H1 (cell line): Measurements from ENCODE around the gene MLH3. TPM values are rescaled to one million over a fixed set of nuclear protein-coding genes. Genes with fewer than 3 reads are reported as not detected.
A peak's percentile ranks its signal among the peaks of the same experiment; 100 is the strongest.

Experiments
- CTCF ChIA-PET: fragments of 300-600 bp; sonication (Branson Sonifier 250); formaldehyde crosslinking; loops from one replicate; lab custom pipeline; 2021; ENCODE audit not compliant: partially characterized antibody; lab: Charles Lee
- POLR2A ChIA-PET: fragments of 300-600 bp; sonication (Branson Sonifier 250); formaldehyde crosslinking; loops from one replicate; lab custom pipeline; 2021; ENCODE audit warnings: inconsistent platforms; ENCODE audit not compliant: partially characterized antibody; lab: Charles Lee
- DNase-seq, 2 experiments: peaks; one replicate each; pipeline versions ENCODE4 v3.0.0 to v3.0.0-alpha.2; 2010 to 2022; ENCODE audit warnings: low spot score in 2 of 2, low read depth in 1 of 2, mixed read lengths in 1 of 2
- FAIRE-seq: peaks from 2 replicates; lab custom pipeline; 2011; peaks lifted over from hg19 to GRCh38; lab: Jason Lieb, UNC
- H2AFZ ChIP-seq: 2 replicates; pipeline ENCODE4 v1.8.1; 2012; ENCODE audit warnings: low read length, inconsistent platforms
- H2AK5ac ChIP-seq: 2 replicates; pipeline ENCODE4 v1.6.1; 2013; ENCODE audit warnings: low read depth, low read length
- H2BK120ac ChIP-seq: replicated peaks from 2 replicates; pipeline ENCODE3; 2013; ENCODE audit warnings: low read depth, low read length, inconsistent platforms
- H2BK12ac ChIP-seq: 2 replicates; pipeline ENCODE4 v1.6.1; 2013; ENCODE audit warnings: low read depth, low read length
- H2BK15ac ChIP-seq: 2 replicates; pipeline ENCODE4 v1.6.1; 2013; ENCODE audit warnings: low read length
- H2BK20ac ChIP-seq: 2 replicates; pipeline ENCODE4 v1.6.1; 2013; ENCODE audit warnings: low read length
- H2BK5ac ChIP-seq: 2 replicates; pipeline ENCODE4 v1.6.1; 2013; ENCODE audit warnings: low read depth, low read length
- H3K14ac ChIP-seq: 2 replicates; pipeline ENCODE4 v1.6.1; 2013; ENCODE audit warnings: inconsistent platforms; ENCODE audit not compliant: insufficient read length
- H3K18ac ChIP-seq: 2 replicates; pipeline ENCODE4 v1.6.1; 2013; ENCODE audit warnings: low read length; ENCODE audit errors: extremely low read depth
- H3K23ac ChIP-seq: 2 replicates; pipeline ENCODE4 v1.6.1; 2013; ENCODE audit warnings: inconsistent platforms; ENCODE audit not compliant: insufficient read length
- H3K23me2 ChIP-seq: 2 replicates; pipeline ENCODE4 v1.6.1; 2013; ENCODE audit warnings: low read depth, low read length
- H3K27ac ChIP-seq: 2 replicates; pipeline ENCODE4 v1.6.1; 2011; ENCODE audit warnings: low read depth, low read length, inconsistent platforms
- H3K27me3 ChIP-seq, 4 experiments: replicated peaks in 1 of 4; 1 replicate in 1 of 4; 2 replicates in 3 of 4; pipeline versions ENCODE4 v1.6.1 to v1.8.1; 2011 to 2013; ENCODE audit warnings: low read length in 3 of 4, mild to moderate bottlenecking in 3 of 4, inconsistent platforms in 2 of 4, mixed read lengths in 2 of 4, moderate library complexity in 1 of 4; ENCODE audit not compliant: control insufficient read depth in 3 of 4, insufficient read depth in 3 of 4; ENCODE audit errors: extremely low read depth in 1 of 4
- H3K36me3 ChIP-seq, 4 experiments: 2 replicates each; pipeline versions ENCODE4 v1.6.1 to v1.8.1; 2011 to 2013; ENCODE audit warnings: mild to moderate bottlenecking in 4 of 4, low read length in 3 of 4, moderate library complexity in 2 of 4, control low read depth in 1 of 4, inconsistent platforms in 1 of 4; ENCODE audit not compliant: insufficient read depth in 4 of 4, control insufficient read depth in 2 of 4
- H3K4ac ChIP-seq: replicated peaks from 2 replicates; pipeline ENCODE3; 2013; ENCODE audit warnings: low read length, low read depth, mixed read lengths, inconsistent platforms; ENCODE audit not compliant: insufficient read length
- H3K4me1 ChIP-seq, 4 experiments: replicated peaks in 1 of 4; 1 replicate in 1 of 4; 2 replicates in 3 of 4; pipeline versions ENCODE4 v1.6.1 to v1.8.1; 2011 to 2013; ENCODE audit warnings: low read length in 3 of 4, inconsistent platforms in 2 of 4, mixed read lengths in 1 of 4; ENCODE audit not compliant: insufficient read depth in 4 of 4, control insufficient read depth in 3 of 4
- H3K4me2 ChIP-seq, 2 experiments: 2 replicates each; pipeline versions ENCODE4 v1.6.1 to v1.8.1; 2011 to 2013; ENCODE audit warnings: low read depth in 2 of 2, low read length in 2 of 2, control low read depth in 1 of 2, inconsistent platforms in 1 of 2, mild to moderate bottlenecking in 1 of 2; ENCODE audit not compliant: insufficient read depth in 1 of 2
- H3K4me3 ChIP-seq, 4 experiments: fragments of 200-600, 300-600 bp in 1 of 4; sonication (generic), shearing (Covaris generic), sonication (Bioruptor Twin) in 1 of 4; 2 replicates each; pipeline versions ENCODE4 v1.5.1 to v1.8.1; 2011 to 2016; ENCODE audit warnings: low read length in 4 of 4, low read depth in 3 of 4, control low read depth in 2 of 4, inconsistent platforms in 2 of 4, mild to moderate bottlenecking in 2 of 4, mixed read lengths in 1 of 4, moderate library complexity in 1 of 4; ENCODE audit not compliant: insufficient read depth in 2 of 4; ENCODE audit errors: extremely low read depth in 1 of 4
- H3K56ac ChIP-seq: replicated peaks from 2 replicates; pipeline ENCODE3; 2013; ENCODE audit warnings: low read depth, mild to moderate bottlenecking, mixed read lengths, low read length, inconsistent platforms; ENCODE audit not compliant: insufficient read length
- H3K79me1 ChIP-seq: 2 replicates; pipeline ENCODE4 v1.6.1; 2013; ENCODE audit warnings: low read depth, low read length, control low read depth
- H3K79me2 ChIP-seq, 2 experiments: 2 replicates each; pipeline versions ENCODE4 v1.6.1 to v1.8.1; 2012 to 2013; ENCODE audit warnings: low read length in 2 of 2, mild to moderate bottlenecking in 2 of 2, inconsistent platforms in 1 of 2; ENCODE audit not compliant: insufficient read depth in 2 of 2, control insufficient read depth in 1 of 2
- H3K9ac ChIP-seq, 4 experiments: replicated peaks in 1 of 4; 1 replicate in 1 of 4; 2 replicates in 3 of 4; pipeline versions ENCODE4 v1.6.1 to v1.8.1; 2011 to 2013; ENCODE audit warnings: low read depth in 3 of 4, low read length in 3 of 4, control low read depth in 2 of 4, mild to moderate bottlenecking in 2 of 4, moderate library complexity in 2 of 4, inconsistent platforms in 1 of 4; ENCODE audit errors: extremely low read depth in 1 of 4
- H3K9me3 ChIP-seq, 2 experiments: 2 replicates each; pipeline versions ENCODE4 v1.6.1 to v1.8.1; 2012 to 2013; ENCODE audit warnings: mild to moderate bottlenecking in 2 of 2, moderate library complexity in 2 of 2, control low read depth in 1 of 2, inconsistent platforms in 1 of 2, low read depth in 1 of 2, low read length in 1 of 2, mixed read lengths in 1 of 2; ENCODE audit not compliant: insufficient read depth in 2 of 2
- H4K20me1 ChIP-seq, 2 experiments: replicated peaks in 1 of 2; 2 replicates each; pipeline versions ENCODE3 to v1.8.1; 2011 to 2013; ENCODE audit warnings: inconsistent platforms in 2 of 2, low read length in 2 of 2, mild to moderate bottlenecking in 1 of 2; ENCODE audit not compliant: insufficient read depth in 2 of 2, control insufficient read depth in 1 of 2
- H4K5ac ChIP-seq: 2 replicates; pipeline ENCODE4 v1.6.1; 2013; ENCODE audit warnings: low read length, low read depth, mixed read lengths, inconsistent platforms; ENCODE audit not compliant: insufficient read length
- H4K8ac ChIP-seq: 2 replicates; pipeline ENCODE4 v1.8.0; 2013; ENCODE audit warnings: mild to moderate bottlenecking, moderate library complexity, low read length, inconsistent platforms; ENCODE audit not compliant: insufficient read depth; ENCODE audit errors: extremely low read depth
- H4K91ac ChIP-seq: replicated peaks from 2 replicates; pipeline ENCODE3; 2013; ENCODE audit warnings: low read length, mixed read lengths, inconsistent platforms; ENCODE audit not compliant: insufficient read length
- ATF3 ChIP-seq: IDR thresholded peaks from 2 replicates; pipeline ENCODE4 v1.6.1; 2011; ENCODE audit warnings: low read depth, mild to moderate bottlenecking, low read length; ENCODE audit not compliant: insufficient read depth
- CHD2 ChIP-seq: IDR thresholded peaks from 2 replicates; pipeline ENCODE4 v1.6.1; 2012; ENCODE audit warnings: low read length, improper control_type of control experiment
- E2F6 ChIP-seq: IDR thresholded peaks from 2 replicates; pipeline ENCODE4 v1.6.1; 2012; ENCODE audit warnings: inconsistent platforms
- GABPA ChIP-seq: IDR thresholded peaks from 2 replicates; pipeline ENCODE4 v1.6.1; 2011; ENCODE audit warnings: mild to moderate bottlenecking, low read length, moderate library complexity, borderline replicate concordance; ENCODE audit not compliant: insufficient read depth
- JUN ChIP-seq: IDR thresholded peaks from 2 replicates; pipeline ENCODE4 v1.6.1; 2011; ENCODE audit warnings: low read depth, mild to moderate bottlenecking, improper control_type of control experiment, low read length
- KDM5A ChIP-seq: fragments of 200-600 bp; IDR thresholded peaks from 2 replicates; pipeline ENCODE4 v1.7.1; 2012; ENCODE audit warnings: mild to moderate bottlenecking, low read length, inconsistent platforms, mixed read lengths
- POLR2A ChIP-seq, 2 experiments: IDR thresholded peaks; 1 replicate in 1 of 2; 2 replicates in 1 of 2; pipeline ENCODE4 v1.6.1; 2011; ENCODE audit warnings: low read depth in 2 of 2, low read length in 2 of 2, mild to moderate bottlenecking in 2 of 2; ENCODE audit errors: control extremely low read depth in 1 of 2
- RXRA ChIP-seq: IDR thresholded peaks from 2 replicates; pipeline ENCODE4 v1.6.1; 2011; ENCODE audit warnings: low read depth, mild to moderate bottlenecking, low read length, moderate library complexity; ENCODE audit not compliant: insufficient read depth
- SIRT6 ChIP-seq: IDR thresholded peaks from one replicate; pipeline ENCODE4 v1.7.1; 2012; ENCODE audit warnings: low read length, inconsistent platforms
- SIX5 ChIP-seq: IDR thresholded peaks from 2 replicates; pipeline ENCODE4 v1.6.1; 2011; ENCODE audit warnings: mild to moderate bottlenecking, low read depth, low read length
- SP1 ChIP-seq: IDR thresholded peaks from 2 replicates; pipeline ENCODE4 v1.6.1; 2011; ENCODE audit warnings: low read depth, low read length
- TAF1 ChIP-seq: IDR thresholded peaks from 2 replicates; pipeline ENCODE4 v1.6.1; 2011; ENCODE audit warnings: mild to moderate bottlenecking, low read depth, low read length
- TBP ChIP-seq: IDR thresholded peaks from 2 replicates; pipeline ENCODE4 v1.6.1; 2011; ENCODE audit warnings: low read depth, low read length, improper control_type of control experiment
- TEAD4 ChIP-seq: IDR thresholded peaks from 2 replicates; pipeline ENCODE4 v1.6.1; 2012; ENCODE audit warnings: low read depth, low read length, inconsistent platforms, mixed read lengths
- WGBS, 2 experiments: shearing (Covaris generic) in 1 of 2; methylation state at CpG; one replicate each; pipeline versions ENCODE4 v1.1.6 to v1.1.7; 2013 to 2015; ENCODE audit warnings: low lambda C conversion rate in 2 of 2, mixed read lengths in 2 of 2, inconsistent platforms in 1 of 2, low coverage in 1 of 2, missing lambda C conversion rate in 1 of 2; ENCODE audit not compliant: insufficient replicate concordance in 2 of 2, insufficient coverage in 1 of 2, insufficient read length in 1 of 2; ENCODE audit errors: extremely low coverage in 1 of 2, missing lambda C conversion rate in 1 of 2; 5-methylcytosine and 5-hydroxymethylcytosine counted together
- polyA plus RNA-seq, 7 experiments: library from polyadenylated mRNA; depleted of rRNA in 3 of 7; stranded (reverse) in 5 of 7; unstranded in 2 of 7; fragments of >200 nt in 5 of 7; fragments of 200-250 nt in 2 of 7; gene quantifications; 1 replicate in 5 of 7; 2 replicates in 1 of 7; 4 replicates in 1 of 7; pipeline versions ENCODE4 v1.2.1 to v1.2.3, GENCODE V29; 2011 to 2013; ENCODE audit warnings: missing spikeins in 2 of 7, mixed read lengths in 2 of 7
- total RNA-seq: library from RNA; stranded (reverse); fragmentation: NEBNext Ultra II Directional; extraction: Animal tissue kit (Norgen Biotek cat#: 25700); gene quantifications from 2 replicates; pipeline ENCODE4 v1.2.1, GENCODE V29; 2021

The MLH3 gene
- total and polyA plus RNA-seq, 2 of the 8 experiments (the other 6 are each of a cell fraction or from before 2014, with no cell fraction given): 9.3 to 20.1 TPM

GRCh38 chr14:74988993-74989392 is 62.3 kb downstream of the MLH3 start:
- H3K27ac ChIP-seq: no peak overlapping the region
- DNase-seq (no peak), FAIRE-seq (no peak)
- H3K18ac ChIP-seq: no peak overlapping the region
- POLR2A ChIA-PET: interaction anchor here (0.9 to 1.0 kb wide), 2 partner anchors 15 to 39 kb away, joined by 3 to 4 read pairs; no protein-coding TSS in a partner anchor
- peaks cover 2 to 8% (median 5%) of the 10 kb centered on the region in 4 experiments; a peak in 5 of 7 replicates for H3K4me1 ChIP-seq
- no peak overlapping the region for H3K14ac ChIP-seq
- H3K36me3 ChIP-seq: no peaks in the 10 kb centered on the region
- no peak overlapping the region for H2BK15ac ChIP-seq
- WGBS, 2 experiments: 95% methylated on average over 1 of the region's 1 CpG; no CpG with 5 or more reads in 1 of the 2 experiments
- no peak overlapping the region for H2BK120ac ChIP-seq
- H3K56ac ChIP-seq: no peak overlapping the region
- H2AFZ ChIP-seq: peak overlapping the region; percentile 73
- H4K8ac ChIP-seq: no peak overlapping the region
- no peak overlapping the region for H4K5ac ChIP-seq
- no peaks in the 10 kb centered on the region for H3K27me3 ChIP-seq
- CTCF ChIA-PET: interaction anchor here (0.9 to 1.1 kb wide), 3 partner anchors 9 to 44 kb away, joined by 3 to 4 read pairs (median 3); no protein-coding TSS in a partner anchor
- H3K4me3 ChIP-seq: no peak overlapping the region
- H3K9me3 ChIP-seq: no peaks in the 10 kb centered on the region; a peak in 1 of 4 replicates
- H4K20me1 ChIP-seq: no peaks in the 10 kb centered on the region
- H3K4me2 ChIP-seq: no peak overlapping the region
- no peak overlapping the region for H4K91ac ChIP-seq
- H3K23me2 ChIP-seq: no peaks in the 10 kb centered on the region
- no peak overlapping the region for H2BK12ac ChIP-seq
- no peak overlapping the region for H2BK5ac ChIP-seq
- H3K79me2 ChIP-seq: no peaks in the 10 kb centered on the region
- no peak overlapping the region for H2AK5ac ChIP-seq
- no peak overlapping the region for H3K23ac ChIP-seq
- no peak overlapping the region for H2BK20ac ChIP-seq
- H3K79me1 ChIP-seq: no peaks in the 10 kb centered on the region
- no peak overlapping the region for H3K4ac ChIP-seq
- H3K9ac ChIP-seq: no peak overlapping the region
- TF ChIP-seq TAF1 (no peak), SP1 (no peak), E2F6 (no peak), ATF3 (no peak), JUN (no peak), CHD2 (no peak), RXRA (no peak), TEAD4 (no peak), TBP (no peak), SIRT6 (no peak), SIX5 (peak; percentile 55), KDM5A (no peak), POLR2A (IDR thresholded peaks at IDR 0.05; ENCODE audit: control extremely low read depth in 1 of 2, low read depth in 2 of 2, low read length in 2 of 2) (no peak), GABPA (no peak)
